GM21390 (cell line): ENCODE results near the gene TFB2M.

Experiments used
- ATAC-seq: cut with Tn5 transposase; IDR thresholded peaks from one replicate; pipeline ENCODE4 v1.9.1; 2021; ENCODE audit not compliant: unreplicated experiment

TFB2M gene

DNA sequence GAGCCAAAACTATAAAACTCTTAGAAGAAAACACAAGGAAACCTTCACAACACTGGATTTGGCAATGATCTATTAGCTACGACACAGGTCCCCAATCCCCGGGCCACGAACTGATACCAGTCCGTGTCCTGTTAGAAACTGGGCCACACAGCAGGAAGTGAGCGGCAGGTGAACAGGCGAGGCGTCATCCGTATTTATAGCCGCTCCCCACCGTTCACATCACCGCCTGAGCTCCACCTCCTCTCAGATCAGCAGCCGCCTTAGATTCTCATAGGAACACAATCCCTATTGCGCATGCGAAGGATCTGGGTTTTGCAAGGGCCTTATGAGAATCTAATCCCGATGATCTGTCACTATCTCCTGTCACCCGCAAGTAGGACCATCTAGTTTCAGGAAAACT, 11.9 kb downstream of the TFB2M start:
- ATAC-seq, result no peak

DNA sequence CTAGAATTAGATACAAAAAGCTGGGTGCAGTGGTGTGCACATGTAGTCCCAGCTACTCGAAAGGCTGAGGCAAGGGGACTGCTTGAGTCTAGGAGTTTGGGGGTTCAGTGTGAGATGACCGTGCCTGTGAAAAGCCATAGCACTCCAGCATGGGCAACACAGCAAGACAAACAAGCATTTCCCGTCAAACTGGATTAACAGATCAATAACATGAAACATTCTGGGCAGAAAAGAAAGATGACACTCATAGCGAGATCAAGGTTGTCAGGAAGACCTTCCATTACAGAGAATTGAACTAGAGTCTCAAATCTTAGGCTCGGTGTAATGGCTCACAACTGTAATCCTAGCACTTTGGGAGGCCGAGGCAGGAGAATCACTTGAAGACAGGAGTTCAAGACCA, 14.0 kb downstream of the TFB2M start:
- no peak for ATAC-seq

- no peak for ATAC-seq
These were observed 15.7 kb downstream of the TFB2M start for GRCh38 chr1:246550402-246550801.

DNA sequence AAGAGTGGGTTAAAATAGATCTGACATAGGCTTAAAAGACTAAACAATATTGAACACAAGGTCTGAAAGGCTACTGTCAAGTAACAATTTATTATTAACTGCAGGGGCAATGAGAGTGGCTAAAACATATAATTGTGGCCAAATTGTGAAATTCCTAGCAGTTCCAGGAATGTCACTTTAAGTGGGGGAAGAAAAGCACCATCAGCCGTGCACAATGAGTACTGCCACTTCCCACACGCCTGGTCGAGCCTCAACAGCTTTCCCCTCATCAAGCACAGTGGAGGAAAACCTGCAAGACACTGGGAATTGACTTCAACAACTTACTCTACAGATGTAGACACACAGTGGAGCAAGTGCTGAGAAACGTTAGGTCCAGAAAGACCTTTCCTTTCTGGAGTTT, 16.4 kb downstream of the TFB2M start:
- no peak for ATAC-seq

GRCh38 chr1:246544001-246544400, 22.1 kb downstream of the TFB2M start:
- ATAC-seq, result no peak

DNA sequence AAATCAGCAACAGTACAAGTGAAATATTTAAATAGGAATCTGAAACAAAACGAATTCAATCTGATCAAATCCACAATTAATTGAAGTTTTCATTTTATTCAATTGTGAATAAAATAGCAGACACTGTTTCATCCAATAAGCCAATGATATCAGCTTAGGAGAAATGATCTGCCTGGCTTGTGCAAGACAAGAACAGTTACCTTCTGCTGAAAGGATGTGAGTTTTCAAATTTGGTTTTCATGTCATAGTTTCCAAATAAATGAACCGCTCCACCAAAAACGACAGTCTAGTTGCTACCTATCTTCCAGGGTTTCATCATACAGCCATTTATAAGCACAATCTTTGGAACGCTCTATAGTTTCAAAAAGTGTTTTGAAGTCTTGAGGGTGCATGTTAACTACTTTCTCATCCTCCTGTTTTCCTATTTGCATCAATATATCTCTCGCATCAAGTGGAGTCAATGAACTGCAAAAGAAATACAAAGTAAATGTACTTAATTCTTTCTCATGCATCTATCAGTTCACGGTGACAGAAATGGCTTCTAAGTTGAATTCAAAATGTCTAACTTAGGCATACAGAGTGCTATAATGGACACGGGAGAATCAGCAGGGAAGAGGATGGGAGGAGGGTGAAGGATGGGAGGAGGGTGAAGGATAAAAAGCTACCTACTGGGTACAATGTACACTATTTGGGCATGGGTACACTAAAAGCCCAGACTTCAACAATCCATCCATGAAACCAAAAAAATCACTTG, 25.1 kb downstream of the TFB2M start:
- ATAC-seq, result no peak

- ATAC-seq, result no peak
These were observed 28.2 kb downstream of the TFB2M start for GRCh38 chr1:246537887-246538286.

DNA sequence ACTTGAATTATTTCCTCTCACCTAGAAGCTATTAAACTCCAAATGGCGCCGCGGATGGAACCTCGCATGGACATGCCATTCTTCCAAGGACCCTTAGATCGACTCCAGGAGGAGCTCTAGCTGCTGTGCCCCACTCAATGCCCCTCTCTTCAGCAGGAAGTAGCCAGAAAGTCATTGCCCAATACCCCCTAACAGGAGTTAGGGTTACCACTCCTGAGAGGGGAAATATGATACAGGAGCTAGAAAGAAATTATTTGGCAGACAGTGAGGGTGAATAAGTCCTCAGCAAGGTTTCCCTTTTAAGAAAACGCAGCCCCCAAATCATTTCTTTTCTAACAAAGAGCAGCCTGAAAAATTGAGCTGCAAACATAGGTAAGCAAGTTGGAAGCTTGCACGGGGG, 28.6 kb downstream of the TFB2M start:
- no peak for ATAC-seq

- no peak for ATAC-seq
These were observed 31.9 kb downstream of the TFB2M start for GRCh38 chr1:246534114-246534513.

GRCh38 chr1:246533371-246533905, 32.6 kb downstream of the TFB2M start:
- no peak for ATAC-seq

DNA sequence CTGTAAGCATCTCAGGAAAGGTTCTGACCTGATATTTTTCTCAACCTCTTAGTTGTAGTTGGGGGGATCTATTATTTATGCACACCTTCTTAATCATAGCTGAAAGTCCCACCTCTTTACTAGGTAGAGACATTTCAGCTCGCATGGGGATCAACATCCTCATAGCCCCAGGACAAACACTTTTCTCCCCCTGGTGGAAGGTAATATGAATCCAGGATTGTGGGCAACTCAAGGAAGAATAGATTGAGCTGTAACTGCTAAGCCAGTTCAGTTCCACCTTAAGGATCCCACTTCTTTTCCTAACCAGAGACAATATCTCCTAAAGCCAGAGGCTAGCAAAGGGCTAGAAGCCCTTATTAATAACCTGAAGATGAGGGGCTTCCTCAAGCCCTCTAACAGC, 33.5 kb downstream of the TFB2M start:
- ATAC-seq, result no peak

- ATAC-seq, result no peak
These were observed 35.6 kb downstream of the TFB2M start for GRCh38 chr1:246530482-246530881.

DNA sequence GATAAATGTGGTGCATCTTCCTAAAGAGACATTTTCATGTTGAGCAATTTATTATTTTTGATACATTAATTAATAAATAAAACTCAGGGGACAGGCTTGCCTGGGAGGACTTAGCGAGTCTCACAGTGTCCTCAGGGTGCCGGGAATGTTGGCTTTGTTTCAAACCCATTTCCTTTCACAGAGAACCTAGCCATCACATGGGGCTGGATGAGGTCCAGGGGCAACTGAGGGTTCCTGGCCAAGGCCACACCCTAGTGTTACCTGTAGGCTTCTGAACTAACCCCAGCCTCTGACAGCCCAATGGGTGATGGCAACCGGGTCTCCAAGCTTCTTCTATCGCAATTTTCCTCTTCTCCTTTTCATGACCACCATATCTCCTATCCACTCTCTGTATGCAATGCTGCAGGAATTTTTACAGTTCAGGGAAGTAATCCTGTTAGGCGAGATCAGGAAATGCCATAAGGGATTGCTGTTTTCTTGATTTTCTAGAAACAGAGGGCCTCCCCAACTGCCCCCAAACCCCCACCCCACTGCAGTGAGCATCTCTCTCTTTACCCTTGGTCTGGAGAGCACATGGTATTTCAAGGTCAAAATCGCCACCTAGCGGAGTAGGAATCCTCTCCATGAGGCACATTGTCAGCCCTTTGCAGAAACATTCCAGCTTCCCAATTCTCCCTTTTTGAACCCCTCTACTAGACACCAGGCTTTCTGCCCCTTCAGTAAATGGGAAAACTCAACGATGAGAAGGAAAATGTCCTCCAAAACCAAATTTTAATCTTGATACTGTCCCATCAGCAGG, 36.9 kb downstream of the TFB2M start:
- ATAC-seq, result no peak

GRCh38 chr1:246527402-246528088, 38.5 kb downstream of the TFB2M start:
- no peak for ATAC-seq

DNA sequence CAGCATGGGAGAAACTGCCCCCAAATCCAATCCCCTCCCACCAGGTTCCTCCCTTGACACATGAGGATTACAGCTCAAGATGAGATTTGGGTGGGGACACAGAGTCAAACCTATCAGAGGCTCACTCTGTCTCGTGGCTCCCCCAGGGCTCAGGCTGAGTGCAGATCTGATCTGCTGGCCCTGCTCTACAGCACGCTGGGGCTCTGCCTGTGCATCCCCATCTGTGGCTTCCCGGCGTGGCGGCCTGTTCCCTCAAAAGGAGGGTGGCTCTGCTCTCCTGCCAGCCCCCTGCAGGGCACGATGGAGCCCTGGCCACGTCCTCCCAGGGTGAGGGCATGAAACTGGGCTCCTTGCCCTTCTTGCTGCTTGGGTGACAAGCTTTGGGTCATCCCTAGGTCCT, 39.1 kb downstream of the TFB2M start:
- ATAC-seq, result no peak

DNA sequence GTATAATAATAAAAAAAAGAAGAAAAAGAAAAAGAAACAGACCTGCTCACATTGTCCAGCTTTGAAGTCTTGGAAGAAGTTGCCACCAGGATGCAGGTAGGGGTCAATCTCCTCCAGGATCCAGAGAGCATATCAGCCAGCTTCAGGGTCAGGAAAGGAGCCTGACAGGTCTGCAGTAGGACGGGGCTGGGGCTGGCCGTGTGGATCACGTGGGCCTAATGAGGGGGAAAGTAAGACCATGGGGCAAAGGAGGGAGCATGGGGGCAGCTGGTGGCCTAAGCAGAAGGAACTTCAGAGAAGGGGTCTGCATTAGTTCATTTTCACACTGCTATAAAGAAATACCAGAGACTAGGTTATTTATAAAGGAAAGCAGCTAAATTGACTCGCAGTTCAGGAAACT, 39.7 kb downstream of the TFB2M start:
- no peak for ATAC-seq

- no peak for ATAC-seq
These were observed 46.5 kb downstream of the TFB2M start for GRCh38 chr1:246519514-246519913.

- no peak for ATAC-seq
These were observed 47.4 kb downstream of the TFB2M start for GRCh38 chr1:246518456-246519205.

- no peak for ATAC-seq
These were observed 48.7 kb downstream of the TFB2M start for GRCh38 chr1:246517391-246517790.

- no peak for ATAC-seq
These were observed 49.9 kb downstream of the TFB2M start for GRCh38 chr1:246516126-246516525.
